Activated CD8-positive, alpha-beta memory T cell treated with anti-CD3 and anti-CD28 coated beads, Interleukin-2, amount 50 U/mL, for 24 hours (primary cell): ENCODE data around the gene CADPS2.
"Not testable (repeated sequence)": the region's sequence is repeated elsewhere in the genome, so short reads cannot be mapped to it uniquely, and the experiment has no call there.

Source experiments
- DNase-seq: peaks from one replicate; pipeline ENCODE4 v3.0.0-alpha.2; 2020; ENCODE audit errors: extremely low read depth

Gene CADPS2

GRCh38 chr7:122710916-122711315, 175.3 kb downstream of the CADPS2 start:
- no peak for DNase-seq

- no peak for DNase-seq
These were observed 176.2 kb downstream of the CADPS2 start for GRCh38 chr7:122709930-122710646.

GRCh38 chr7:122706836-122707235, 179.4 kb downstream of the CADPS2 start:
- no peak for DNase-seq

GRCh38 chr7:122702872-122703510, 183.3 kb downstream of the CADPS2 start, which contains the start of gene RNF148:
RNF148 (minus strand) TSS chr7:122702922; CDS start chr7:122702750, 172 bp downstream.
- DNase-seq = no peak

GRCh38 chr7:122699017-122699416, 187.2 kb downstream of the CADPS2 start, which contains the start of gene RNF133:
RNF133 (minus strand) TSS chr7:122699117; CDS start chr7:122698918, 199 bp downstream.
- no peak for DNase-seq

- DNase-seq = no peak
These were observed 190.4 kb downstream of the CADPS2 start for GRCh38 chr7:122695816-122696215.

- no peak for DNase-seq
These were observed 191.6 kb downstream of the CADPS2 start for GRCh38 chr7:122694697-122695096.

- no peak for DNase-seq
These were observed 193.4 kb downstream of the CADPS2 start for GRCh38 chr7:122692769-122693309.

GRCh38 chr7:122691569-122692235, 194.6 kb downstream of the CADPS2 start:
- no peak for DNase-seq

- DNase-seq = no peak
These were observed 196.7 kb downstream of the CADPS2 start for GRCh38 chr7:122689346-122690109.

GRCh38 chr7:122688400-122688998, 197.8 kb downstream of the CADPS2 start:
- DNase-seq = no peak

- no peak for DNase-seq
These were observed 199.8 kb downstream of the CADPS2 start for GRCh38 chr7:122686360-122686878.

GRCh38 chr7:122684504-122684903, 201.8 kb downstream of the CADPS2 start:
- no peak for DNase-seq

GRCh38 chr7:122682815-122683550, 203.3 kb downstream of the CADPS2 start:
- no peak for DNase-seq

- not testable (repeated sequence) for DNase-seq
These were observed 205.1 kb downstream of the CADPS2 start for GRCh38 chr7:122681186-122681585.

GRCh38 chr7:122679813-122680212, 206.4 kb downstream of the CADPS2 start:
- DNase-seq = no peak

GRCh38 chr7:122679269-122679709, 207.0 kb downstream of the CADPS2 start:
- DNase-seq = not testable (repeated sequence)

- no peak for DNase-seq
These were observed 209.1 kb downstream of the CADPS2 start for GRCh38 chr7:122677149-122677548.

- no peak for DNase-seq
These were observed 209.8 kb downstream of the CADPS2 start for GRCh38 chr7:122676466-122676865.

GRCh38 chr7:122675621-122676020, 210.6 kb downstream of the CADPS2 start:
- no peak for DNase-seq
